Measurements from ENCODE around the gene SNPH.

Gene SNPH

DNA sequence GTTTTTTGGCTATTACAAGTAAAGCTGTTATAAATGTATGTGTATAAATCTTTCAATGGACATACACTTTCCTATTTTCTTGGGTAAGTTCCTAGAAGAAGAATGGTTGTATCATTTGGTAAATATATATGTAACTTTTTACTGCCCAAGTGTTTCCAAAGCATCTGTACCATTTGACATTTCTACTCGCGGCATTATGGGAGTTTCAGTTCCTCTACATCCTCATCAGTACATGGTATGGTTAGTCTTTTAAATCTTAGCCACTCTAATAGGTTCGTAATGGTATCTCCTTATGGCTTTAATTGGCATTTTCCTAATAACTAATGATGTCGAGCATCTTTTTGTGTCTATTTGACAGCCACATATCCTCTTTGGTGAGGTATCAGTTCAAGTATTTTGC, 12.9 kb downstream of the SNPH start:
- TF ChIP-seq, protein P1, sequence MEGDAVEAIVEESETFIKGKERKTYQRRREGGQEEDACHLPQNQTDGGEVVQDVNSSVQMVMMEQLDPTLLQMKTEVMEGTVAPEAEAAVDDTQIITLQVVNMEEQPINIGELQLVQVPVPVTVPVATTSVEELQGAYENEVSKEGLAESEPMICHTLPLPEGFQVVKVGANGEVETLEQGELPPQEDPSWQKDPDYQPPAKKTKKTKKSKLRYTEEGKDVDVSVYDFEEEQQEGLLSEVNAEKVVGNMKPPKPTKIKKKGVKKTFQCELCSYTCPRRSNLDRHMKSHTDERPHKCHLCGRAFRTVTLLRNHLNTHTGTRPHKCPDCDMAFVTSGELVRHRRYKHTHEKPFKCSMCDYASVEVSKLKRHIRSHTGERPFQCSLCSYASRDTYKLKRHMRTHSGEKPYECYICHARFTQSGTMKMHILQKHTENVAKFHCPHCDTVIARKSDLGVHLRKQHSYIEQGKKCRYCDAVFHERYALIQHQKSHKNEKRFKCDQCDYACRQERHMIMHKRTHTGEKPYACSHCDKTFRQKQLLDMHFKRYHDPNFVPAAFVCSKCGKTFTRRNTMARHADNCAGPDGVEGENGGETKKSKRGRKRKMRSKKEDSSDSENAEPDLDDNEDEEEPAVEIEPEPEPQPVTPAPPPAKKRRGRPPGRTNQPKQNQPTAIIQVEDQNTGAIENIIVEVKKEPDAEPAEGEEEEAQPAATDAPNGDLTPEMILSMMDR (IDR thresholded peaks at IDR 0.05; ENCODE audit: control insufficient read depth, insufficient read depth, low read depth, low read length, missing control alignments), result no peak
- no peak overlapping the region for H3K4me3 ChIP-seq (ENCODE audit: control insufficient read depth, low read depth, low read length)
- no peak for DNase-seq (ENCODE audit: low read depth)

DNA sequence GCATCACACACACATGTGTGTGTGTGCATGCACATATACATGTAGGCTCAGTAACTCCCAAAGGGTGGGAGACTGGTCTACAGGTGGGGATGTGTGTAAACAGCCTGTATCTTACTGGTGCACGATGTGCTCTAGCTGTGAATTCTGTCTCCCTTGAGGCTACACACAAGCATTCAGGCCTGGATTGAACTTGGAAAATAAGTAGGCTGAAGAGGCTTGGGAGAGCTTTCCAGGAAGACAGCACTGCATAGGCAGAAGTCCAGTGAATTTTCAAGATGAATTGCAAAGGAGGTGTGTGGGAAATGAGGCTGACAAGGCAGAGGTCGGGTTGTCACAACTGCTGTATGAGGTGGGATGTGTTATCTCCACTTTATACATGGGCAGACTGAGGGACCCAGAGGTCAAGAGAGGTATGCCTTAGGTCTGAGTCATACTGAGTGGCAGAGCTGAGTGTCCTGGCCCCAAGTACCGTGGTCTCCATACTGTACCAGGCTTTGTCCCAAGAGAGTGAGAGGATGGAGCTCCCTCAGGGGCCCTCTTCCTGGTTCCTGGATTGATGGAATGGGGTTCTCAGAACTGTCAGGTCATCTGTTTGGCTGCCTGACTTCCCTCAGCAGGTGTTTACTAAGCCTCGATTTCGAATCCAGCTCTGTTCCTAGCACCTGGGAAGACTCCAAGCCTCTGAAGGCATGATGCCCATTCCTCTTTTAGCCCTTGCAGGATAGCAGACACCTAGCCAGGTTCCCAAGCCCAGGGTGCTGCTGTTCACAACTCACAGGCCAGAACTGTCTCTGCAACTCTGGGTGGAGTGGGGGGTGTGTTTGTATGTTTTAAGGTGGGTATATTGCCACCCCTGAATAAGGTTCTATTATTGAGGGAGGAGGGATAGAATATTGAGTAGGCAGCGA, 14.4 kb downstream of the SNPH start:
- DNase-seq (ENCODE audit: low read depth), result no peak
- no peak overlapping the region for H3K4me3 ChIP-seq (ENCODE audit: control insufficient read depth, low read depth, low read length)
- TF ChIP-seq, protein P1 (IDR thresholded peaks at IDR 0.05; ENCODE audit: control insufficient read depth, insufficient read depth, low read depth, low read length, missing control alignments), result no peak

DNA sequence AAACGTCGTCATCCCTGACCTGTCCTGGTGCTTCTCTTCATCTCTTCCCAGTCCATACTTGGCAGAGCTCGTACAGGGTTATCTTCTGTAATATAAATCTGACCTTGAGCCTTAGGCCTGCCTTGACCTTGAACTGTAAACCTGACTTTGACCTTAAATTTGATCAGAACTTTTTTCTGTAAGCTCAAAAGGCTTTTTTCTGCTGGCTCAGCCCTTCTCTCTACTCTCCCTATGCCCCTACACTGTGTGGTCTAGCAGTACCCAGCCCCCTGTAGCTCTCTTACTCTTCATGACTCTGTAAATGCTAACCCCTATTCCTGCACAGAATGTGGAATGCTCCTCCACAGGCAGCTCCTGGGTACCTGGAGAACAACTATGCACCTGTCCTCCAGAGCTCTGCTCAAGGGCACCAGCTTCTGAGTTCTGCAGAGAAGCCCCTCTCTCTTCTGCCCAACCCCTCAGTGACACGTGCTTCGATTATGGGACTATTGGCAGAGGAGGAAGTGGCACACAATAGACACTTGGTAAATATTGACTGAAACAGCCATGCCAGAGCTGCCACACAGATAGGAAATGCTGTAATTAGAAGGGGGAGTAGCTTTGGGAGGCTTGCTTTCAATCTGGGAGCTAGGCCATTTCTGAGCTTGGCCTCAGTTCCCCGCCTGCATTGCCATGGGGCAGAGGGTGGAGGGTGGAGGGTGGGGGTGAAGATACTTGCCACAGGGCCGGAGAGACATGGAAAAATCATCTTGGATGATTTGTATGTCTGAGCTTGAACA, 15.4 kb downstream of the SNPH start:
- no peak overlapping the region for H3K4me3 ChIP-seq (ENCODE audit: control insufficient read depth, low read depth, low read length)
- no peak for DNase-seq (ENCODE audit: low read depth)
- TF ChIP-seq, protein P1 (IDR thresholded peaks at IDR 0.05; ENCODE audit: control insufficient read depth, insufficient read depth, low read depth, low read length, missing control alignments), result no peak

DNA sequence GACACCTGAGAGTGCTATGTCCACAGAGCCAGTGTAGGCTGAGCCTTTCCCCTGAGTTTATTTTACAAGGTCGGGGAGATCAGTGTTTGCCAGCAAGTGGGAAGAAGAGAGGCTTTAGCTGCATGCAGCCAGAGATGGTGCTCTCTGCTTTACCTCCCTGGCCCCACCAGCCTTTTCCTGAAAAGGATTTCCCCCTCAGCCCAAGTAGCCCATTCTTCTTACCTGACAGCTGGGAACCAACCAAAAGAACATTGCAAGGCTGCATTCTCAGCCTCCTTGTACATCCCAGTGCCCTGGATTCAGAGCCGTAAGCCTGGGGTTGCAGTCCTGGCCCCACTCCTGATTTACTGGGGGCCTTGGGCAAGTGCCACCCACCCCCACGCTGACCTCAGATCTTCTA, 16.9 kb downstream of the SNPH start:
- no peak overlapping the region for H3K4me3 ChIP-seq (ENCODE audit: control insufficient read depth, low read depth, low read length)
- DNase-seq (ENCODE audit: low read depth), result no peak
- TF ChIP-seq, protein P1 (IDR thresholded peaks at IDR 0.05; ENCODE audit: control insufficient read depth, insufficient read depth, low read depth, low read length, missing control alignments), result no peak

DNA sequence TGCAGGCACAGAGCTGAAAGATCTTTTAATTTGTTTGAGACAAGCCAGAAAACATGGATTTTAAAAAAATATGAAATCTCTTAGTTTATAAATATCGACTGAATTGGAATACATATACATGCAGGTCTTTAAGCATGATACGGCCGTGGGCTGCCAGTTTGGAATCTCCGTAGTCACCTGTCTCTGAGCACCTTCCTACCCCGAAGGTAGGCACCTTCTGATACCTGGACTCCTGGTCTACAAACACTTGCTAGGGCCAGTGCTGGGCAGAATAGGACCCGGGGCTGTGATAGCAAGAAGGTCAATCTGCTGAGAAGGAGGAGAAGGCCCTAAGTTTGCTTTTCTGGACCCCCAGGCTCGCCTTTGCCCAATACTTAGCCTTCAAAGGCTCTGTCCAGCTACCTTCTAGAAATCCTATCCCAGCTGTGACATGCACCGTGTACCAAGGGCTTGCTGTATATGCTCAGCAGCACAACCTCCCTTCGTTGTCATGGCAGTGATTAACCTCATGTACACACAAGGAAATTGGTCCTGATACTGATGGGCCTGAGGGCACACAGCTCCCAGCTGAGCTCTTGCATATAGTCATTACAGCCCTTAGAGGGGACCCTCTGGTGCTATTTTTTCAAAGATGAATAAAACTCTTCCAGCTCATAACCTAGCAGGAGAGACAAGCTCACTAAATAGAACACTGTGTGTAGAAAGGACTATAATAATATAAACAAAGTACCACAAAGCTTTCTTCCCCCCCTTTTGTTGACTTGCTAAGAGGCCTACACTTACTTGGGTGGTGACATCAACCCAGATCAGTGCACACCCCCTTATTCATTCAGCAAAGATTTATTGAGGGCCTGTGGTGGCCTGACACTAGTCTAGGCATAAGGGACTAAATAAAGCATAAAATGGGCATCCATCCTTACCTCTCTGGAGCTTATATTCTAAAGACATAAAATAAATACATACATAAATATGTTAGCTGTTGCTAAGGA, 17.7 kb downstream of the SNPH start:
- no peak for DNase-seq (ENCODE audit: low read depth)
- H3K4me3 ChIP-seq (ENCODE audit: control insufficient read depth, low read depth, low read length), result no peak overlapping the region
- TF ChIP-seq, protein P1 (IDR thresholded peaks at IDR 0.05; ENCODE audit: control insufficient read depth, insufficient read depth, low read depth, low read length, missing control alignments), result no peak

All from AG09309 (cell line).